ENCODE measurements around the gene ATP2C2.
"Not testable (repeated sequence)": the region's sequence is repeated elsewhere in the genome, so short reads cannot be mapped to it uniquely, and the experiment has no call there.

The ATP2C2 gene

DNA sequence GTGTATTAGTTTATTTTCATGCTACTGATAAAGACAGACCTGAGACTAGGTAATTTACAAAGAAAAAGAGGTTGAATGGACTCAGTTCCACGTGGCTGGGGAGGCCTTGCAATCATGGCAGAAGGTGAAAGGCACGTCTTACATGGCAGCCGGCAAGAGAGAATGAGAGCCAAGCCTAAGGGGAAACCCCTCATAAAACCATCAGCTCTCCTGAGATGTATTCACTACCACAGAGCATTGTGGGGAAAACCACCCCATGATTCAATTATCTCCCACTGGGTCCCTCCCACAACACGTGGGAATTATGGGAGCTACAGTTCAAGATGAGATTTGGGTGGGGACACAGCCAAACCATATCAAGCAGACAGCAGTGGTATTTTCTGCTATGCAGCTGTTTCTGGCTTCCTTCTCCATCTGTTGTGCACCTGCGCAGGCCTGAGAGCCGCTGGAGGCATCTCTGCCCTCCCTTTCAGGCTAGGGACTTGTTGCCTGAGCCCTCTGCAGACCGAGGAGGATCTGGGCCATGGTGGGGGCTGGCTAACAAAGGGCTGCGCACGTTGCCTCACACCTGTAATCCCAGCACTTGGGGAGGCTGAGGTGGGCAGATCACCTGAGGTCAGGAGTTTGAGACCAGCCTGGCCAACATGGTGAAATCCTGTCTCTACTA, 82.8 kb downstream of the ATP2C2 start:
- not testable (repeated sequence) for DNase-seq (ENCODE audit: low spot score)

DNA sequence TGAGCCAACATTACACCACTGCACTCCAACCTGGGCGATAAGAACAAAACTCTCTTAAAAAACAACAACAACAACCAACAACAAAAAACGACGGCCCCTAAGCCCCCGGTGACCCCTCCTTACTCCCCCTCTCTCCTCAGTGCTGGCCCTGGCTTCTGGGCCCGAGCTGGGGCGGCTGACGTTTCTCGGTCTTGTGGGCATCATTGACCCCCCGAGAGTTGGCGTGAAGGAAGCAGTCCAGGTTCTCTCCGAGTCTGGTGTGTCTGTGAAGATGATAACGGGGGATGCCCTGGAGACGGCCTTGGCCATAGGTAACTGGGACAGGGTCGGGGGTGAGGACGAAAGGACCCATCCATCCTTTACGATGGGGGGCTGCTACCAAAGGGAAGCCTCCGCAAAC, 83.4 kb downstream of the ATP2C2 start:
- DNase-seq (ENCODE audit: low spot score) = no peak

DNA sequence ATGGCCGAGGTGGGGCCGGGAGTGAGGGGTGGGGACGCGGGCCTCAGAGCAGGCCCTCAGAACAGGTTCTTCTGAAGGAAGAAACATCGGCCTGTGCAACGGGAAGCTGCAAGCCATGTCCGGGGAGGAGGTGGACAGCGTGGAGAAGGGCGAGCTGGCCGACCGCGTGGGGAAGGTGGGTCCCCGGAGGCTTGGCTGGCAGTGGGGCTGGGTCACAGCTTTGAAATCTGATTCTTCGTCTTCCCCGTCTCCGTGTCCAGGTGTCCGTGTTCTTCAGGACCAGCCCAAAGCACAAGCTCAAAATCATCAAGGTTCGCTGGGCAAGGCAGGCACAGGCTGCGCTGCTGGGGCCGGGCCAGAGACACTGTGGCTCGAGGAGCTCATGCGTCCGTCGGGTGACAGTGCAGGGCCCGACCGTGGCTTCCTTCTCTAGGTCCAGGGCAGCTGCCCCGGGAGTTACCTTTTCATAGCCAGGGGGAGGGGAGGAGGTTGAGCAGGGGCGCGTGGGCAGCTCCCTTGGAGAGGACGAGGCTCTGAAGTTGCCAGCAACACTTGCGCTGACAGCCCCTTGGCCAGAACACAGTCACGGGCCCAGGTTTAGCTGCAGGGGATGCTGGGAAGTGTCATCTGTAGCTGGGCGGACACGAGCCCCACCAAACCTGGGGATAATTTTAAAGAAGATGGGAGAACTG, 84.9 kb downstream of the ATP2C2 start:
- no peak for DNase-seq (ENCODE audit: low spot score)

DNA sequence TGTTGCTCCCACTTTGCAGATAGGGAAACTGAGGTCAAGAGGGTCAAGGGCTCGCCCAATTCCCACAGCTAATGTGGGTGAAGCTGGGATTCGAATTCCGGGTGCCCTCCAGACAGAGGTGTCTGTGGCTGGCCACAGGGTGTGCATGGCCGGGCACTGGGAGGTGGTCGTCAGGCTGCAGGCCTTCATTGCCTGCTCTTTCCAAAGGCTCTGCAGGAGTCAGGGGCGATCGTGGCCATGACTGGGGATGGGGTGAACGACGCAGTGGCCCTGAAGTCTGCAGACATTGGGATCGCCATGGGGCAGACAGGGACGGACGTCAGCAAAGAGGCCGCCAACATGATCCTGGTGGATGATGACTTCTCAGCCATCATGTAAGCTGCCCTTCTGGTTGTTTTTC, 86.3 kb downstream of the ATP2C2 start:
- DNase-seq (ENCODE audit: low spot score) = no peak

DNA sequence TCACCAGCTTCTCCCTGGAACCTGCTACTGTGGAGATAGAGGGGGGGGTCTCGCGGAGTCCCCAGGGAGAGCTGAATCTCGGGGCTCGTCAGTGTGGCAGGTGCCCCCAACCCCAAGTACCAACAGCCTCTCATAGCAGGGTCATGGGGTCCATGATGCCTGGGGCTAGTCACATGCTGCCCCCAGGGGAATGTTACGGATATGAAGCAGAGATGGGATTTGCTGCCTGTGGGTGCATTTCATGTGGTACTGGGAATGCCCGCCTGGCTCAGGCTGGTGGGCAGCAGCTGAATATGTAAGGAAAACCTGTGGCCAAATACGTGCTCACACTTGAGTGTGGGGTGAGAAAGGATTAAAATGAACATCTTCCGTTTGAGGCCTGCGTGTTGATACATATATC, 86.7 kb downstream of the ATP2C2 start:
- no peak for DNase-seq (ENCODE audit: low spot score)

DNA sequence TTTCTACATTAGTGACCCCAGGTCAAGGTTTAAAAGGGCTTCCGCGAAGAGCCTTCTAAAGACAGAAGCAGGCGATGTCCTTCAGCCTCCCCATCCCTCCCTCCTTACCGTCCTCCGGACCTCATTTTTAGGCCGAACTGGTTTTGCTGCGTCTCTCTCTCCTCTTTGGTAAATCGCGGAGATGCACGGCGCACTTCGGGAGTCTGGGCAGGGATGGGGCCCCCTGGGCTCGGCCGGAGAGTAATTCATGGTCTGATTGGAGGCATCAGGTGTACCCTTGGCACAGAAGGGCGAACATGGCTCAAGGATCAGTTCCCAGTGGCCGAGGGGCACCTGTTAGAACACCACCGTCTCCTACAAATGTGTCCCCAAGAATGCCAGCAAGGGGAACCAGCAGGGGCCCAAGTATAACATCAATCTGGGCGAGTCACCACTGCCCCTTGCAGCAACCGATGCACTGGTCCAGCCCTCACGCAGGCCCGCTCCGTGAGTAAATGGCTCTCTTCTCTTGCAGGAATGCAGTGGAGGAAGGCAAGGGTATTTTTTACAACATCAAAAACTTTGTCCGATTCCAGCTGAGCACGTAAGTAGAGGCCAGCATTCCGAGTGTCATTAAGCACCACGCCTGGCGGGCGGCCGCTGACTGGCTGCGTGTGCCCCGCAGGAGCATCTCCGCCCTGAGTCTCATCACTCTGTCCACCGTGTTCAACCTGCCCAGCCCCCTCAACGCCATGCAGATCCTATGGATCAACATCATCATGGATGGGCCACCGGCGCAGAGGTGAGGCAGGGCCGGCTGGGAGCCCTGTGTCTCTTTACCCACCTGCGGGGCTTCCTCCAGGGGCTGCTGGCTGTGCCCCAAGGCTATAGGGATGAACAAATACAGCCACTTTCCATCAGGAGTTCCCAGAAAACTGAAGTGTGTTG, 90.5 kb downstream of the ATP2C2 start:
- DNase-seq (ENCODE audit: low spot score) = no peak

DNA sequence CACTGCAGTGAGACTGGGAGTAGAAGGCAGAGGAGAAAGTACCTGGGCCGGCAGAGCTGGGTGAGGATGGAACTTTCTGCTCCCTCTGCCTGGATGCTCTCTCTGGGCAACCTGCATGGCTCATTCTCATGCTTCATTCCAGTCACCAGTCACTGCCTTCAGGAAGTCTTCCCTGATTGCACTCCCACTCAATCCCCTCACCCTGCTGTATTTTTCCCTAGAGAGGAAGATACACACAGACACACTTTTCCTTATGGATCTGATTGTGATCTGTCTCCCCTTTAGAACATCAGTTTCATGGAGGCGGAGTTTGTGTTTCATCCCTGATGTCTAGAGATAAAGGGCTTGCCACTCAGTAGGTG, 91.2 kb downstream of the ATP2C2 start:
- DNase-seq (ENCODE audit: low spot score) = no peak

DNA sequence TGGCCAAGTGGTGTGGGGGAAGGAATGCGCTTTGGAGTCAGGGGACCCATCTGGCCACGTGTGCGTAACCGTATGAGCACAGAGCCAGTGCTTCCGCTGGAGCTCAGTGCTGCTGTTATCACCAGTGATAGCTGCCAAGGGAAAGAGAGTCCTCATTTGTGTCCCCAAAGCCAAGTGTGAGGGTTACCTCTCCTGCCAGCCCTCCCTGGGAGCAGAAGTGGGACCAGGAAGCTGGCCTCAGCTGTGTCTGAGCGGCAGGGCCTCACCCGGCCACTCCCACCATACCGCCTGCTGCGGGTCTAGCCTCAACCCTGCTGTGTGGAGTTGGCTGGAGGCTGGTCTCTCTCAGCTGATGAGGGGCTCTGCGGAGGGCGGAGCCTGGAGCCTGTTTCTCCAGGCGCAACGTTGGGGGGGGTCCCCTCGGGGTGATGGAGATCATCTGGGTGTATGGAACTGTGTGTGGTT, 91.6 kb downstream of the ATP2C2 start:
- no peak for DNase-seq (ENCODE audit: low spot score)

DNA sequence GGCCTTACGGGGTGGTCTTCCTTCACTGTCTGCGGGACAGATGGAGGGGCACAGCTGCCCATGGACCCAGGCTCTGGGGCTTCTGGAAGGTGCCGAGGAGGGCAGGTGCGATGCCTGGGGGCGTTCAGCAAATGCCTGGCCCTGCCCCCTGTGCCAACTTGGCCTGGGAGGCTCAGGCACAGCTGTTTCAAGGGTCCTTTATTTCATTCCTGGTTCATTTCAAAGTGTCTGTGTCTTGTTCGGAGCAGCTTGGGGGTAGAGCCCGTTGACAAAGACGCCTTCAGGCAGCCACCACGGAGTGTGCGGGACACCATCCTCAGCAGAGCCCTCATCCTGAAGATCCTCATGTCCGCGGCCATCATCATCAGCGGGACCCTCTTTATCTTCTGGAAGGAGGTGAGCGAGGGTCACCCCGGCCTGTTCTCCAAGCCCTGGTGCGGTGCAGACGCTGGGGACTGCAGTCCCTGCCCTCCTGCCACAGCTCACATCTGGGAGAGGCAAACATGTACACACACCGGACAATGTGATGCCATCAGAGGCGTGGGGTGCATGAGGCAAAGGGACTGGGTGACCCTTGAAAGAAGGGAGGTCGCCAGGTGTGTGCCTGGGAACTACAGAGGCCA, 92.2 kb downstream of the ATP2C2 start:
- DNase-seq (ENCODE audit: low spot score) = no peak

DNA sequence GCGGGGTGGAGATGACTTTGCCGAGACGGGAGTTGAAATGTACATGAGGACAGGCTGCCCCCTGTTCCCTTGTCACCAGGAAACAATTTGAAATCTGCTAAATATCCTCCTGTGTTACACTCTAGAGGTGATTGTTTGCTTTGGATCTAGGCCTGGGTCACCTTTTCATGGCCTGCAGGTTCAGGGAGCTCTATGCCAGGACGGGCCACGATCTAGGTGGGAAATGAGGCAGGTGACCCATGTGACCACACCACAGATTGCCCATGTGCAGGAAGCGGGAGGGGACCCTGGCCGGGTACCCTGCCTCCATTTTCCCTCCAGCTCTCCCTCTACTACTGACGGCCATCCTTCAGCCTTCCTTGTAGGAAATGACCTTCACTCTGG, 92.7 kb downstream of the ATP2C2 start:
- no peak for DNase-seq (ENCODE audit: low spot score)

DNA sequence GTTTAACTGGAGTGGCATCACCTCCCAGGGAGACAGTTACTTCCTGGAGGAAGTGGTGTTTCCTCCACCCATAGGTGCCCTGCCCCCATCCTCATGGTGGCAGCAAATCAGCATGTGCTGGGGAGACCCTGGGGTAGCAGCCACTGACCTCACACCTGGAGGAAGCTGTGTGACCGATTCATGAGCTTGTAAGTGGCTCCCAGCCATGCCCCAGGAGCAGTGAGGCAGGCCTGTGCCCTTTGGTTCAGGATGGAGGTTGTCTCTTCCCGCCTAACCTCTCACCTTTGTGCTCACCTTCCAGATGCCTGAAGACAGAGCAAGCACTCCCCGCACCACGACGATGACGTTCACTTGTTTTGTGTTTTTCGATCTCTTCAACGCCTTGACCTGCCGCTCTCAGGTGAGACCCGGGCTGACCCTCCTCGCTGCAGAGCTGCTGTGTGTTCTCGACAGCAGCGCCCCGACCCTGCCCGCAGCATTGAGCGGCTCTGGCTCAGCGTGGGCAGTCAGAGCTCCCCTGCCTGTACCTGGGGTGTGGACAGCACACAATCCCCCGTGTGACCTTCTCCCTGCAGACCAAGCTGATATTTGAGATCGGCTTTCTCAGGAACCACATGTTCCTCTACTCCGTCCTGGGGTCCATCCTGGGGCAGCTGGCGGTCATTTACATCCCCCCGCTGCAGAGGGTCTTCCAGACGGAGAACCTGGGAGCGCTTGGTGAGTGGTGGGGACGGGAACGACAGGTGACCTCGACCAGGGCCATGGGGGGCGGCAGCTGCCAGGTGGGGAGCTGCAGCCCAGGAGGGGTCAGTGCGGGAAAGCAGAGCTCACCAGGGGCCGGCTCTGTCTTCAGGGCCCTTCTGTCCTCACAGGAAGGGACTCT, 93.3 kb downstream of the ATP2C2 start:
- DNase-seq (ENCODE audit: low spot score) = no peak

DNA sequence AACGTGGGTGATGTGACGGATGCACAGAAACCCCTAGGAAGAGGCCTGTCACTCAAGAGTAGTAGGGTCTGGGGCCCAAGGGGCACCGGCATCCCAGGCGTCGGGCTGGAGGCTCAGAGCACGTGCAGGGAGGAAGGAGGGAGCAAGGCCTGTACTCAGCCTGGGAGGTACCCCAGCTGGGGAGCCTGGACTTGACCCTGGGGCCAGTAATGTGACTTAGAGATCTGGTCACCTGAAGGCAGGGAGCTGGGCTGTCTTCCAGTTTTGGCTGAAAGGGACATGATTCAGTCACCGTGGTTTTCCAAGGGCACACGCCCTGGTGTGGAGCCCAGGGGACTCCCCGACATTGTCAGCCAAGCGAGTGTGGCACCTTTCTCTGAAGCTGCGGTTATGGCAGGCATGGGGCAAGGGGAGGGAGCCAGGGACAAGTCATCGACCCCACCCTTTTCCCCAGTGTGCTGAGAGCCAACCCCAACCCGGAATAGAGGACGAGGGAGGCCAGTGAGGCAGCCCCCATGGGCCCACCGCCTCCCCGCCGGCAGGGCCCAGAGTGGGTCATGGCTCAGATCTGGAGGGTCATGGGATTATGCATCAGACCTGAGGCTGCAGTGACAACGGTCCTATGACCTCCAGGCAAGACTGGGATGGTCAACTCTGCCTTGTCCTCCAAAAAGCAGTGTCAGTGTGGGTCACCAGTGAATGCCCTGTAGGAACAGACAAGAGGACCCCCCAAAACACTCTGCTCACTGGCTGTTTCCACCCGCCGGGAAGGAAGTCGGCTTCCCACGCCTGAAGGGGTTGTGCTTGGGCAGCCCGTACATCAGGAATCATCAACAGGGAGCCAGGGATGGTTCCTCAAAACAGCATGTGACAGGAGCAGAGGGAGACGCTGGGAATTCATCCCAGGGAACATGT, 94.2 kb downstream of the ATP2C2 start:
- no peak for DNase-seq (ENCODE audit: low spot score)

DNA sequence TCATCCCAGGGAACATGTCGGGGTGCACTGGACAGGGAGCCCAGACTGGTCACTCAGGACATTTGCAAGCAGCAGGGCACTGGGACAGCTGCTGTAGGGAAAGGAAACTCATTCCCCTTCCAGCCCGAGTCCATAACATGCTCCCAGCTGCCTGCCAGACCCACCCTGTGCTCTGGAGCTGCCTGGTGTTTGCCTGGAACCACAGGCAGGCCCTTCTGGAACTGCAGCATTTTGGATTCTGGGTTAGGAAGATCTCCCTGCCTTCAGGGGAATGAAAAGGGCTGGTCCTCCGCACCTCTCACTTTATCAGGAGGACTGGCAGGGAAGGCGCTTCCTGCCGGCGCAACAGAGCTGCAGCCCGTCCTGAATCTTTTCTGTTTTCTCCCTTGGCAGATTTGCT, 94.9 kb downstream of the ATP2C2 start:
- no peak for DNase-seq (ENCODE audit: low spot score)

DNA sequence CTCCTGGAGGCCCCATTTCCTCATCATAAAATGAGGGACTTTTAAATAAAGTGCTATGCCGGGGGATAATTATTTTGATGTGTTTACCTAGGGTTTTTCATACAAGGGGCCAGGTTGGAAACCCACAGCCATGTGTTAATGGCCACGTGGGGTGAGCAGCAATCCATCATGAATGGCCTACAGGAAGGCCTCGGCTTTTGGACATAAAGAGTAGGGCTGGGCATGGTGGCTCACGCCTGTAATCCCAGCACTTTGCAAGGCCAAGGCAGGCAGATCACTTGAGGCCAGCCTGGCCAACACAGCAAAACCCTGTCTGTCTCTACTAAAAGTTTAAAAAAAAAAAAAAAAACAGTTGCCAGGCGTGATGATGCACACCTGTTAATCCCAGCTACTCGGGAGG, 95.8 kb downstream of the ATP2C2 start:
- DNase-seq (ENCODE audit: low spot score) = no peak

DNA sequence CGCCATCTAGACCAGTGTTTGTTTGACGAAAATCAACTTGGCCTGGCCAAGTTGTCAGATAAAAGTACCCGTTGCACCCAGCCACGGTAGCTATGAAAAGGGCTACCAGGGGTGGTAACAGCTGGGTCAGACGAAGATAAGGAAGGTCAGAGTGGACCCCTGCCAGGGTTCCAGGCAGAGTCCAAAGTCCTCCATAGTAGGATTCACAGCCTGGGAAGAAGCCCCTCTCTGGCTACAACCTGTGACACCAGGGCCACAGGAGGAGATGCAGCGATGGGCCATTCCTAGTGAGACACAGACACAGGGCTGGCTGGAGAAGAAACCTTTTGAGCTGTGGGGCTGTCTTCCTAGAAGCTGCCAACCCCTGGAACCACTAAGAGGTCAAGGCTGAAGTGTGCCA, 96.8 kb downstream of the ATP2C2 start:
- no peak for DNase-seq (ENCODE audit: low spot score)

DNA sequence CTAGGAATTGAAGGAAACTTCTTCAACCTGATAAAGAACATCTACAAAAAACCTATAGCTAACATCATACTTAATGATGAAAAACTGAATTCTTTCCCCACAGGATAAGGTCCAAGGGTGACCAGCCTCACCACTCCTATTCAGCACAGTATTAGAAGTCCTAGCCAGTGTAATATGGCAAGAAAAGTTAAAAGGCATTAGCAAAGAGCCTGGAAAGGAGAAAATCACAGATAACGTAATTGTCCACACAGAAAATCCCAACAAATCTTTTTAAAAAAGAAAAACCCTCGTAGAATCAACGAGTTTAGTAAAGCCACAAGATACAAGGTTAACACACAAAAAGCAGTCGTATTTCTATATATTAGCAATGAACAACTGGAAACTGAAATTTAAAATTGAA, 98.4 kb downstream of the ATP2C2 start:
- DNase-seq (ENCODE audit: low spot score) = no peak

DNA sequence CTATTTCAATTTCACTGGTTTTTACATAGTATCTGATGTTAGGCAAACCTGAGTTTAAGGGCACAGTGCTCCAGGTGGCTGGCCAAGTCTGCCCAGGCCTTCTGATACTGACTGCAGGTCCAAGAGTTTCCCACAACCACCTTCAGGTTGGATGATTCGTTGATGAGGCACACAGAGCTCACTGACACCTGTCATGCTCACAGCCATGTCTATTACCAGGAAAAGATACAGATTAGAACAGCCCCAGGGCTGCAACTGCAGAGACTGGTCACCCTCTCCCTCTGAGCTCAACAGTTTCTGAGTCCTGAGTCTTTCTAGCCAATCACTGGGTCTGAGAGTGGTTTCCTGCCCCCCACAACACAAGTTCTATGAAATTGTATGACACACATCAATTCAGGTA, 98.9 kb downstream of the ATP2C2 start:
- no peak for DNase-seq (ENCODE audit: low spot score)

DNA sequence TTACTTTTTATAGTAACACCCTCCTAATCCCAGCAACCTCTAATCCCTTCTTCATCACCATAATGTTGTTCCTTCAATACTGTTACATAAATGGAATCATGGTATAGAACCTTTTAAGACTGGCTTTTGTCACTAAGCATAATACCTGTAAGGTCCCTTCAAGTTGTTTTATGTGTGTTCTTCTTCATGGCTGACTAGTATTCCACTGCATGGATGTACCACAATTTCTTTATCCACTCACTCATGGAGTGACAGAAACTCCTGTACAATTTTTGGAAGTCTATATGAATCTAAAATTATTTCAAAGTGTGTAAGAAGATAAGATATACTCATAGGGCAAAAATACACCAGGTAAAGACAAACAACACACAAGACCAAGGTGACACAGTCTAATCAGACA, 99.4 kb downstream of the ATP2C2 start:
- DNase-seq (ENCODE audit: low spot score) = no peak

DNA sequence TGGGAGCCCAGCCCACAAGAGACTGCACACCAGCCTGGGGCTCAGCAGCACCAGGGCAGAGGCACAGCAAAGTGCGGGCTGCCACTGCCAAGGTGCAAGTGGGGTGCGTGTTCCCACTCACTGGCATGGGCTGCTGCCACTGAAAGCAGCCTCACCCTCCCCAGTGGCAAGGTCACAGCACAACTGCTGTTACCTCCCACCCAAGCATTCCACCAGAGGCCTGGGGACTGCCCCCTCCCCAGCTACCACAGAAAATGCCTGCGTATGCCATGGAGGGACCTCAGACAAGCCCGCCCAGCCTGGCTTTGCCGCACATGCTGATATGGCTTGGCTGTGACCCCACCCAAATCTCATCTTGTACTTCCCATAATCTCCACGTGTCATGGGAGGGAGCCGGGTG, 103.0 kb downstream of the ATP2C2 start:
- DNase-seq (ENCODE audit: low spot score) = no peak

DNA sequence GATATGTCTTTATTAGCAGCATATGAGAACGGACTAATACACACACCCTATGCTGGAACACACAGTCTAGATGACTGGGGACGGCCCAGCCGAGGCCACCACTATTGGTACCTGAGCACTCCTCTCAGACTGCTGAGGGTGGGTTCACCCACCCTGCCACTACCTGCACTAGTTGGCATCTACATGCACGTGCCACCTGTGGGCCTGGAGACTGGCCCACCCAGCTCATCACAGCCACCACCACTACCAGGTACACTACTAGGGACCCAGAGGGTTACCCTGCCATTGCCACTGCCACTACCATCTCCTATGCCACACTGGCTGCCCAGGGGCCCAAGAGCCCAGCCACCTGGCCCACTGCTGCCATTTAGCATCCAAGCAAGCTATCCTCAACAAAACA, 103.6 kb downstream of the ATP2C2 start:
- no peak for DNase-seq (ENCODE audit: low spot score)
